Thyroid gland (tissue), 4 donors: ENCODE measurements around the gene CYP27A1. TPM values are rescaled to one million over a fixed set of nuclear protein-coding genes. Genes with fewer than 3 reads are reported as not detected.
A peak's percentile ranks its signal among the peaks of the same experiment; 100 is the strongest.

ENCODE experiments used
- DNase-seq, 2 donors: peaks; one replicate each; pipeline ENCODE4 v3.0.0-alpha.2; 2019
- H3K27ac ChIP-seq, 3 donors: fragments of 200-600 bp; sonication (generic); 1 replicate in 2 of 3; 2 replicates in 1 of 3; pipeline ENCODE4 v1.5.1; 2016 to 2019; ENCODE audit warnings: mild to moderate bottlenecking in 1 of 3, moderate library complexity in 1 of 3
- H3K27me3 ChIP-seq: fragments of 200-600 bp; sonication (generic); one replicate; pipeline ENCODE4 v1.5.1; 2019
- H3K36me3 ChIP-seq, 2 donors: fragments of 200-600 bp; sonication (generic); one replicate each; pipeline ENCODE4 v1.5.1; 2016 to 2019
- H3K4me1 ChIP-seq, 2 donors: fragments of 200-600 bp; sonication (generic); one replicate each; pipeline ENCODE4 v1.5.1; 2017 to 2019
- H3K4me3 ChIP-seq, 3 donors: fragments of 200-600 bp; sonication (generic); replicated peaks in 1 of 3; 1 replicate in 2 of 3; 2 replicates in 1 of 3; pipeline ENCODE4 v1.5.1; 2016; ENCODE audit warnings: mild to moderate bottlenecking in 1 of 3
- H3K9me3 ChIP-seq: fragments of 200-600 bp; sonication (generic); one replicate; pipeline ENCODE4 v1.5.1; 2017
- POLR2A ChIP-seq, 2 donors: fragments of 450-650 bp; IDR thresholded peaks; one replicate each; pipeline ENCODE4 v1.6.1; 2017; ENCODE audit warnings: antibody characterized with exemption in 2 of 2, mild to moderate bottlenecking in 2 of 2, moderate library complexity in 1 of 2
- WGBS, 2 donors: methylation state at CpG; one replicate each; pipeline ENCODE4 v1.1.5; 2017; 5-methylcytosine and 5-hydroxymethylcytosine counted together
- intact Hi-C: fragments of 100-400 bp; cut with DNase I; formaldehyde crosslinking; loops from one replicate; pipeline ENCODE4 v1.15.1; 2023
- total RNA-seq, 4 donors: library from RNA; depleted of rRNA; stranded (reverse); fragments of >200 nt; gene quantifications; one replicate each; pipeline ENCODE4 v1.2.3, GENCODE V29; 2016
- TF ChIP-seq, protein P1 (sequence below), 6 experiments: fragments of 200-600 bp in 3 of 6; fragments of 450-650 bp in 3 of 6; sonication (generic) in 3 of 6; IDR thresholded peaks; one replicate each; pipeline ENCODE4 v1.5.1; 2016 to 2019; ENCODE audit warnings: antibody characterized with exemption in 6 of 6, mild to moderate bottlenecking in 2 of 6, inconsistent platforms in 1 of 6, moderate library complexity in 1 of 6

The CYP27A1 gene
- total RNA-seq, 4 donors from 2014 or later = 9.0 to 26.8 (median 17.0) TPM

DNA sequence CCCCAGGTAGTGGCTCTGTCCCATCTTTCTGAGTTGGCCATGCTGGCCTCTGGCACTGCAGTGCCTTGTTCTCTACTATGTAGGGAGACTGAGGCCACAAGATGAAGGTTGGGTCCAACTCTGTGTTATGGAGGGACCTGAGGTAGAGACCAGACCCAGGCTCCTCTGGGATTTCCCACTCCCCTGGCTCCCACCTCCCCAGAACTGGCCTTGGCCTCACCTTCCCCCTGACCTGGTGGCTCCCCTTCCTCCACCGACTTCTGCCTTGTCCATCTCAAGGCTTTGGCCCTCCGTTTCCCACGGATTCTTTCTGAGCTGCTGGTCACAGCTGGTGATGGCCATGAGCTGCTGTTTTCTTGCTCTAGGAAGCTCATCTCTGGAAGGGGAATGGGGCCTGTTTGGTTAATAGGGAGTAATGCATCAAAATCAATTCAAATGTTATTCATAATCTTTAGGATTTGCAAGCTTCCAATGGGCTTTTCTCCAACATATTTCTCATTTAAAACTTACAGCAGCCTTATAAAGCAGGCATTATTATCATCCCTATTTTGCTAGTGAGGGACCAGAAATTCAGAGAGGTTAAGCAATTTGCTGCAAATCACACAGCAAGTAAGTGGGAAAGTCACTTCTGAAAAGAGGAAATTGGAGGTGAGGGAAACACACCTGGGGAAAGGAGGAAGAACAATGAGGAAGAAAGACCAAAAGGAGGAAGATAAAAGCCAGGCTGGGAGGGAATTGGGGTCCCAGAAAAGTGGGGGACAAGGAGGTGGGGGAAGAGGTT lies 48.8 kb downstream of the CYP27A1 start:
- no peak for DNase-seq
- Histone ChIP-seq H3K4me1 (peaks cover 0 to 4% of the 10 kb centered on the region in 2 donors), H3K27ac (no peak overlapping the region), H3K27me3 (no peaks in the 10 kb centered on the region), H3K36me3 (no peaks in the 10 kb centered on the region), H3K4me3 (no peak overlapping the region), H3K9me3 (no peaks in the 10 kb centered on the region)
- intact Hi-C loops = no loop called here
- no peak for TF ChIP-seq POLR2A (IDR thresholded peaks at IDR 0.05)
- TF ChIP-seq, protein P1, sequence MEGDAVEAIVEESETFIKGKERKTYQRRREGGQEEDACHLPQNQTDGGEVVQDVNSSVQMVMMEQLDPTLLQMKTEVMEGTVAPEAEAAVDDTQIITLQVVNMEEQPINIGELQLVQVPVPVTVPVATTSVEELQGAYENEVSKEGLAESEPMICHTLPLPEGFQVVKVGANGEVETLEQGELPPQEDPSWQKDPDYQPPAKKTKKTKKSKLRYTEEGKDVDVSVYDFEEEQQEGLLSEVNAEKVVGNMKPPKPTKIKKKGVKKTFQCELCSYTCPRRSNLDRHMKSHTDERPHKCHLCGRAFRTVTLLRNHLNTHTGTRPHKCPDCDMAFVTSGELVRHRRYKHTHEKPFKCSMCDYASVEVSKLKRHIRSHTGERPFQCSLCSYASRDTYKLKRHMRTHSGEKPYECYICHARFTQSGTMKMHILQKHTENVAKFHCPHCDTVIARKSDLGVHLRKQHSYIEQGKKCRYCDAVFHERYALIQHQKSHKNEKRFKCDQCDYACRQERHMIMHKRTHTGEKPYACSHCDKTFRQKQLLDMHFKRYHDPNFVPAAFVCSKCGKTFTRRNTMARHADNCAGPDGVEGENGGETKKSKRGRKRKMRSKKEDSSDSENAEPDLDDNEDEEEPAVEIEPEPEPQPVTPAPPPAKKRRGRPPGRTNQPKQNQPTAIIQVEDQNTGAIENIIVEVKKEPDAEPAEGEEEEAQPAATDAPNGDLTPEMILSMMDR (IDR thresholded peaks at IDR 0.05) = no peak
- WGBS, 2 donors = 90 to 92% methylated on average over 3 of the region's 3 CpGs

DNA sequence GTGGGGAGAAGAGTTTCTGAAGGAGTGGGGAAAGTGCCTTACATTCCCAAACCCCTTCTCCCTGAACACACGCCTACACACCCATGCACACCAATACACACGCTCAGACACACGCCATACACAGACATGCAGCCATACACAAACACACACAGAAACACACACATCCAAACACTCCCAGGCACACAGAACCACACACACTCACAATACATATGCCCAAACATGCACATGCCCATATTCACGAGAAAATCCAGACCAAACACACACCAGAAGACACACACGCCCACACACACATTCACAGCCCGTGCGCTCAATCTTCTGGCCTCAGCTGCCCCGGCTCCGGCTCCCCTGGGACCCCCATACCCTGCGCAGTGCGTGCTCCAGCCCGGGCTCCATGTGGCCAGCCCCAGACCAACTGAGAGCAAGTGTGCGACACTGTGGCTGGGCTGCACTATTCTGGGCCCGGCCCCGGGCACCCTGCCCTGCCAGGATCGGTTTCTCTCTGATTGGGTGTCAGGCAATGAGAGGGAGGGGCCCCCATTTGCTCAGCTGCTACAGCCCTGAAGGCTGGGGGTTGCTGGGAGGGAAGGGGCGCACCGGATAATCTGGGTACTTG lies 49.5 kb downstream of the CYP27A1 start, which contains the start of gene PRKAG3:
TSS of gene PRKAG3 (minus strand) at position 426 of the 613 bp plus-strand sequence.
- Histone ChIP-seq H3K4me1 (peaks cover 0 to 4% of the 10 kb centered on the region in 2 donors), H3K27ac (peak within 1 kb of the TSS in 2 of 3 donors; percentile 3 to 12), H3K4me3 (no peak within 1 kb of the TSS), H3K27me3 (no peaks in the 10 kb centered on the region), H3K36me3 (no peaks in the 10 kb centered on the region), H3K9me3 (no peaks in the 10 kb centered on the region)
- intact Hi-C loops = no loop called here
- WGBS, 2 donors = 80 to 86% methylated on average over 8 to 9 of the region's 18 CpGs
- TF ChIP-seq POLR2A (IDR thresholded peaks at IDR 0.05) = no peak
- TF ChIP-seq, protein P1 (IDR thresholded peaks at IDR 0.05) = no peak
- DNase-seq = no peak

DNA sequence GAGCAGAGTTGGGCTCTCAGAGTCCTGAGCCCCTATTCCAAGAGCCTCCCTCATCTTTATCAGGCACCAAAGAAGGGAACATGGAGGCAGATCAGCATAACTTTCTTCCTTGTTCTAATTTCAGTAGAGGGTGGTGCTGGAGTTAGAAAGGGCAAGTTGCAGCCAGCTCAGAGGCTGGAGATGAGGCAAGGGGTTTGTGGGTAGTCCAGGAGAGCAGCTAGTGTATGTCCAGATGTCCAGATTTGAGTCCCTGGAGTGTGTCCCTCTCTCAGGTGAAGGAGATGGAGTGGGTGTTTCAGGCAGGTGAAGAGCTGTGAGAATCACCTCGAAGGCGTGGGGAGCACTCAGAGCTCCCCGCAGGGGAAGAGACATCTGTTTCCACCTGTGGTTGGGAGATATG lies 50.1 kb downstream of the CYP27A1 start:
- Histone ChIP-seq H3K27ac (peak overlapping the region in 1 of 3 donors; percentile 12), H3K36me3 (no peaks in the 10 kb centered on the region), H3K4me1 (peaks cover 0 to 4% of the 10 kb centered on the region in 2 donors), H3K27me3 (no peaks in the 10 kb centered on the region), H3K4me3 (no peak overlapping the region), H3K9me3 (no peaks in the 10 kb centered on the region)
- TF ChIP-seq POLR2A (IDR thresholded peaks at IDR 0.05) = no peak
- TF ChIP-seq, protein P1 (IDR thresholded peaks at IDR 0.05) = no peak
- intact Hi-C loops = no loop called here
- no peak for DNase-seq
- WGBS, 2 donors = 62 to 78% methylated on average over 3 of the region's 3 CpGs

DNA sequence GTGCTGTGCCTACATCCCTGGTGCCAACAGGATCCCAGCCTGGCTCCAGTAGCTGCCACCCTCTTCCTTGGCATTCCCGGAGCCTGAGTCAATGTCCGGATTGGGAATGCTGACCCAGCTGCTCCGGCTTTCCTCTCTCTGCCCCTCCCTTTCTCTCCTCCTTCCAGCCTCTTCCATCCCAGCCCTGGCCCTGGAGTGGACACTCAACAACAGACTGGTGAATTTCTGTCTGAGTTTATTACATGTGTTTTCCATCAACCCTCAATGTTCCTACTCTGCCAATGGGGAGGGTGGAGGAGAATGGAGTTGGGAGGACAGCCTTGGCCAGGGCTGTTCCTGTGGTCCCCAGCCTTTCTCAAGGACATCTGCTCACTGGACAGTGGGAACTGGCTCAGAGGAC lies 50.6 kb downstream of the CYP27A1 start:
- no peak overlapping the region for H3K4me3 ChIP-seq
- H3K9me3 ChIP-seq = no peaks in the 10 kb centered on the region
- H3K27ac ChIP-seq = peak overlapping the region in 2 of 3 donors; percentile 3 to 12
- TF ChIP-seq POLR2A (IDR thresholded peaks at IDR 0.05) = no peak
- TF ChIP-seq, protein P1 (IDR thresholded peaks at IDR 0.05) = no peak
- H3K27me3 ChIP-seq = no peaks in the 10 kb centered on the region
- no peak for DNase-seq
- H3K4me1 ChIP-seq = peaks cover 0 to 4% of the 10 kb centered on the region in 2 donors
- no peaks in the 10 kb centered on the region for H3K36me3 ChIP-seq
- intact Hi-C loops = no loop called here
- 66 to 68% methylated on average over 3 of the region's 3 CpGs for WGBS, 2 donors
